Loucy (cell line): Measurements from ENCODE around the gene HCFC1.
A peak's percentile ranks its signal among the peaks of the same experiment; 100 is the strongest.

Source experiments
- H2AFZ ChIP-seq: fragments of 200-600 bp; sonication (generic); 2 replicates; pipeline ENCODE4 v1.6.0; 2016; ENCODE audit warnings: antibody characterized with exemption, mild to moderate bottlenecking, low read length, moderate library complexity
- H3F3A ChIP-seq: fragments of 200-600 bp; 2 replicates; pipeline ENCODE4 v1.6.0; 2016; ENCODE audit warnings: antibody characterized with exemption, low read depth, mild to moderate bottlenecking
- H3K27me3 ChIP-seq: fragments of 200-600 bp; sonication (generic); 2 replicates; pipeline ENCODE4 v1.6.1; 2014; ENCODE audit warnings: low read length, mild to moderate bottlenecking; ENCODE audit not compliant: insufficient read depth, poor library complexity, severe bottlenecking
- H3K36me3 ChIP-seq: fragments of 200-600 bp; sonication (generic); 2 replicates; pipeline ENCODE4 v1.6.1; 2016; ENCODE audit warnings: low read length; ENCODE audit not compliant: insufficient read depth
- H3K4me1 ChIP-seq: fragments of 200-600 bp; sonication (generic); 2 replicates; pipeline ENCODE4 v1.5.1; 2014; ENCODE audit warnings: low read length, mild to moderate bottlenecking; ENCODE audit not compliant: insufficient read depth, poor library complexity, severe bottlenecking
- H3K4me2 ChIP-seq: fragments of 200-600 bp; sonication (generic); 2 replicates; pipeline ENCODE4 v1.6.0; 2014; ENCODE audit warnings: antibody characterized with exemption, low read length, low read depth, mild to moderate bottlenecking; ENCODE audit not compliant: poor library complexity, severe bottlenecking
- H3K4me3 ChIP-seq: fragments of 200-600 bp; sonication (generic); 2 replicates; pipeline ENCODE4 v1.5.1; 2014; ENCODE audit warnings: low read length, mild to moderate bottlenecking, mixed read lengths; ENCODE audit not compliant: poor library complexity, severe bottlenecking
- H3K79me2 ChIP-seq: fragments of 200-600 bp; sonication (generic); 2 replicates; pipeline ENCODE4 v1.6.1; 2014; ENCODE audit warnings: low read length; ENCODE audit not compliant: insufficient read depth
- H3K9ac ChIP-seq: fragments of 200-600 bp; sonication (generic); 2 replicates; pipeline ENCODE4 v1.6.0; 2014; ENCODE audit warnings: mild to moderate bottlenecking, low read depth, low read length, moderate library complexity; ENCODE audit not compliant: poor library complexity, severe bottlenecking
- H3K9me2 ChIP-seq: fragments of 200-600 bp; sonication (generic); replicated peaks from 2 replicates; pipeline ENCODE4 v1.6.1; 2016; ENCODE audit warnings: low read depth, low read length, mixed read lengths
- H3K9me3 ChIP-seq: fragments of 200-600 bp; sonication (generic); 2 replicates; pipeline ENCODE4 v1.6.1; 2014; ENCODE audit warnings: mild to moderate bottlenecking, antibody characterized with exemption, low read length, low read depth; ENCODE audit not compliant: insufficient read depth
- H4K20me1 ChIP-seq: fragments of 200-600 bp; sonication (generic); 2 replicates; pipeline ENCODE4 v1.6.0; 2014; ENCODE audit warnings: antibody characterized with exemption, low read length, mild to moderate bottlenecking; ENCODE audit not compliant: insufficient read depth, poor library complexity, severe bottlenecking
- CTCF ChIP-seq: fragments of 200-600 bp; sonication (generic); conservative IDR thresholded peaks from 2 replicates; pipeline ENCODE4 v1.5.1; 2014; ENCODE audit warnings: mild to moderate bottlenecking, antibody characterized with exemption, low read length
- EZH2phosphoT487 ChIP-seq: fragments of 200-600 bp; IDR thresholded peaks from 2 replicates; pipeline ENCODE4 v1.6.1; 2018; ENCODE audit warnings: antibody characterized with exemption, mild to moderate bottlenecking, moderate library complexity, borderline replicate concordance

HCFC1 gene

GRCh38 chrX:154017766-154018517, 46.3 kb upstream of the HCFC1 start:
- Histone ChIP-seq H3K4me1 (no peaks in the 10 kb centered on the region), H4K20me1 (peaks cover 3% of the 10 kb centered on the region), H3K9ac (peak overlapping the region; percentile 96), H3K79me2 (peaks cover 52% of the 10 kb centered on the region), H3K4me3 (peak overlapping the region; percentile 96), H3F3A (no peaks in the 10 kb centered on the region), H3K9me2 (no peaks in the 10 kb centered on the region), H3K4me2 (peak overlapping the region; percentile 93), H2AFZ (no peak overlapping the region), H3K9me3 (no peaks in the 10 kb centered on the region), H3K36me3 (peaks cover 7% of the 10 kb centered on the region; the same call in 1 of the 2 replicates), H3K27me3 (no peaks in the 10 kb centered on the region)
- no peak for TF ChIP-seq CTCF
- no peak for TF ChIP-seq EZH2phosphoT487

- H3K9me2 ChIP-seq: no peaks in the 10 kb centered on the region
- peaks cover 7% of the 10 kb centered on the region; the same call in 1 of the 2 replicates for H3K36me3 ChIP-seq
- no peaks in the 10 kb centered on the region for H3F3A ChIP-seq
- H3K4me3 ChIP-seq: no peak overlapping the region
- H3K9me3 ChIP-seq: no peaks in the 10 kb centered on the region
- no peak overlapping the region for H3K9ac ChIP-seq
- H4K20me1 ChIP-seq: peaks cover 3% of the 10 kb centered on the region
- H3K4me1 ChIP-seq: no peaks in the 10 kb centered on the region
- no peaks in the 10 kb centered on the region for H3K27me3 ChIP-seq
- peak overlapping the region; percentile 93 for H3K4me2 ChIP-seq
- TF ChIP-seq CTCF (no peak), EZH2phosphoT487 (no peak)
- H2AFZ ChIP-seq: no peak overlapping the region
- peaks cover 51% of the 10 kb centered on the region for H3K79me2 ChIP-seq
Measured at GRCh38 chrX:154016366-154017076, 44.9 kb upstream of the HCFC1 start.

- no peaks in the 10 kb centered on the region for H3K9me3 ChIP-seq
- H3K4me3 ChIP-seq: no peak overlapping the region
- no peaks in the 10 kb centered on the region for H3K4me1 ChIP-seq
- no peak overlapping the region for H3K4me2 ChIP-seq
- no peak overlapping the region for H3K9ac ChIP-seq
- peaks cover 3% of the 10 kb centered on the region for H4K20me1 ChIP-seq
- no peaks in the 10 kb centered on the region for H3K27me3 ChIP-seq
- H3K79me2 ChIP-seq: peaks cover 49% of the 10 kb centered on the region
- TF ChIP-seq CTCF: no peak
- no peak for TF ChIP-seq EZH2phosphoT487
- peaks cover 7% of the 10 kb centered on the region; the same call in 1 of the 2 replicates for H3K36me3 ChIP-seq
- H3K9me2 ChIP-seq: no peaks in the 10 kb centered on the region
- H3F3A ChIP-seq: no peaks in the 10 kb centered on the region
- no peak overlapping the region for H2AFZ ChIP-seq
Measured at GRCh38 chrX:154015581-154016264, 44.1 kb upstream of the HCFC1 start.
